ENCODE results near the gene FAXC. TPM values are rescaled to one million over a fixed set of nuclear protein-coding genes. Genes with fewer than 3 reads are reported as not detected.

FAXC gene
- total RNA-seq, 1 donor from 2014 or later, result 2.5 TPM

- TF ChIP-seq CTCF (IDR thresholded peaks at IDR 0.05), result no peak
- H3K27ac Mint-ChIP-seq (ENCODE audit: unreplicated experiment), result no peak overlapping the region
- H3K36me3 Mint-ChIP-seq (ENCODE audit: unreplicated experiment), result no peaks in the 10 kb centered on the region
- no peaks in the 10 kb centered on the region for H3K4me1 Mint-ChIP-seq (ENCODE audit: unreplicated experiment)
- DNase-seq (ENCODE audit: extremely low spot score, unreplicated experiment), result no peak
- H3K27me3 Mint-ChIP-seq (ENCODE audit: unreplicated experiment), result peaks cover 33% of the 10 kb centered on the region
- H3K4me3 Mint-ChIP-seq (ENCODE audit: unreplicated experiment), result no peak overlapping the region
- H3K9me3 Mint-ChIP-seq (ENCODE audit: unreplicated experiment), result no peaks in the 10 kb centered on the region
Observed at GRCh38 chr6:99233219-99233618, 116.3 kb downstream of the FAXC start.

DNA sequence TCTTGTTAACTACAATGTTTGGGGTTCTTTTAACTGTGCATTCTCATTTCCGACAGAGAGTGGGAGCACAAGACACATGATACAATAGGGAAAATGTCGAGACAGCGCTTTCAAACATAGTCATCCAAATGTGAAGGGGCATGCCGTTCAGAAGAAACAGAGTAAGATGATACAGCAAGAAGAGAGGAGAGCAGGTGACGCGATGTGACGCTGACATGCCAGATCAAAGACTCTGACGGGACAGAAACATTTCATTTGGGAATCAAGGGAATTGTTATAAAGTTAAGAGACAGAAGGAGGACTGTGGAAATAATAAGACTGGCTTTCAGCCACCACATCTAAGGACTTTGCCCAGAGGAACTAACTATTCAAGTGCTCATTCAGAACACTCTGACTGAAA is 117.4 kb downstream of the FAXC start:
- Mint-ChIP-seq H3K27me3 (ENCODE audit: unreplicated experiment) (peaks cover 31% of the 10 kb centered on the region), H3K4me1 (ENCODE audit: unreplicated experiment) (no peaks in the 10 kb centered on the region), H3K4me3 (ENCODE audit: unreplicated experiment) (no peak overlapping the region), H3K27ac (ENCODE audit: unreplicated experiment) (no peak overlapping the region), H3K36me3 (ENCODE audit: unreplicated experiment) (no peaks in the 10 kb centered on the region), H3K9me3 (ENCODE audit: unreplicated experiment) (no peaks in the 10 kb centered on the region)
- TF ChIP-seq CTCF (IDR thresholded peaks at IDR 0.05), result no peak
- no peak for DNase-seq (ENCODE audit: extremely low spot score, unreplicated experiment)

- Mint-ChIP-seq H3K27me3 (ENCODE audit: unreplicated experiment) (peaks cover 2% of the 10 kb centered on the region), H3K36me3 (ENCODE audit: unreplicated experiment) (no peaks in the 10 kb centered on the region), H3K27ac (ENCODE audit: unreplicated experiment) (no peak overlapping the region), H3K4me3 (ENCODE audit: unreplicated experiment) (no peak overlapping the region), H3K4me1 (ENCODE audit: unreplicated experiment) (no peaks in the 10 kb centered on the region), H3K9me3 (ENCODE audit: unreplicated experiment) (no peaks in the 10 kb centered on the region)
- TF ChIP-seq CTCF (IDR thresholded peaks at IDR 0.05), result no peak
- DNase-seq (ENCODE audit: extremely low spot score, unreplicated experiment), result no peak
Observed at GRCh38 chr6:99225172-99225571, 124.3 kb downstream of the FAXC start.

Other genes with a start within 250 kb of the FAXC start
- gene COQ3, start 44.5 kb upstream of the FAXC start, total RNA-seq, result 4.8 and 4.9 TPM in 2 replicates
- gene PNISR, start 75.6 kb upstream of the FAXC start, total RNA-seq, result 93.9 and 96.5 TPM in 2 replicates
- 13.4 and 13.8 TPM in 2 replicates for gene USP45, start 165.7 kb upstream of the FAXC start, total RNA-seq
- 34.6 and 35.9 TPM in 2 replicates for gene CCNC, start 219.0 kb upstream of the FAXC start, total RNA-seq